GM18519 (cell line): ENCODE measurements around the gene RGS19.

ENCODE experiments used
- ATAC-seq: cut with Tn5 transposase; IDR thresholded peaks from one replicate; pipeline ENCODE4 v1.9.1; 2021; ENCODE audit warnings: mild to moderate bottlenecking, moderate library complexity; ENCODE audit not compliant: unreplicated experiment, low FRiP score

RGS19 gene

DNA sequence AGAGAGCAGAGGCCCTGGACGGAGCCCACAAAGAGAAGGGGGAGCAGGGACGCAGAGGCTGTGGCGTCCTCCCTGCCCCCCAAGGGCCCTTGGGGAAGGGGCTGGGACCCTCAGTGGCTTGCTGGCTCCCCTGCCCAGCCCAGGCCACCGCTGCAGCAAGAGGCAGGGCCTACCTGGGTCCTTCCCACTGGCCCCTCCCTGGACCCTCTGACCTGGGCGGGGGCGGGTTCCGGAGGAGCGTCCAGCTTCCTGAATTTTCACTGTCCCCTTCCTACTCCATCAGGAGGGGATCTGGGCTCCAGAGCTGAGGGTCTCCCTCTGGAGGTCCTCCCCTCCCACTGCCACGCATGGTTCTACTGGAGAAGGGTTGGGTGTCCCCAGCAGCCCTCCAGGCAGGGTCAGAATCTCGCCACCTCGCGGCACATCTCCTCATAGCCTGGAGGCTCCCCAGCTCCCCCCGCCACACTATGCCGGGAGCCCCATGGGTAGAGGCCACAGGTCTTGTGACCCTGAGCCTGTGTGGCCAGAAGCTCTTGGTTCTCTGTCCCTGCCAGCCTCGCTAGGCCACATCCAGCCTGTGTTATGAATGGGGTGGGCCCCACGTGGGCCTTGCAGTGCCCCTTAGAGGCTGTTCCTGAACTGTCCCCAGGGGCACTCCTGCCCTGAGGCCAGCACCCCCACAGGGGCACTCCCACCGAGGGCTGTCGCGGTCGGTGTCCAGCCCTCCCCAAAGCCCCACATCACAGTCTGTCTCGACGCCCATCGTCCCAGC lies 28.9 kb downstream of the RGS19 start:
- ATAC-seq: no peak

DNA sequence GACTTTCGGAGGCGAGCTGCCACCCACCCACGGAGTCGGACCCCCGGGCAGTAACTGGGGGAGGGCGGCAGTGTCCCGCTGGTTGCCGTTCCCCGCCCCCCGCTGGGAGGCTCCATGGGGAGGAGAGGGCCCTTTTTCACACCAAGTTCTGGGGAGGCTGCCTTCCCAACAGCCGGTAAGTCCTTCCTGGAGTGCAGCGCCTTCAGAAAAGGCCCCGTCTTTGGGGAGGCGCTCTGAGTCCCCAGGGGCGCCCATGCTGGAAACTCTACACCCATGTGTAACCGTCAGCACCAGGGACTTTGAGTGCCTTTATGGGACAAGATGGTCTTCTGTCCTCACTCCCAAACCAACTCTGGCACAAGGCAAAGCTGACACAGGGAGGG lies 29.4 kb downstream of the RGS19 start:
- ATAC-seq: no peak

DNA sequence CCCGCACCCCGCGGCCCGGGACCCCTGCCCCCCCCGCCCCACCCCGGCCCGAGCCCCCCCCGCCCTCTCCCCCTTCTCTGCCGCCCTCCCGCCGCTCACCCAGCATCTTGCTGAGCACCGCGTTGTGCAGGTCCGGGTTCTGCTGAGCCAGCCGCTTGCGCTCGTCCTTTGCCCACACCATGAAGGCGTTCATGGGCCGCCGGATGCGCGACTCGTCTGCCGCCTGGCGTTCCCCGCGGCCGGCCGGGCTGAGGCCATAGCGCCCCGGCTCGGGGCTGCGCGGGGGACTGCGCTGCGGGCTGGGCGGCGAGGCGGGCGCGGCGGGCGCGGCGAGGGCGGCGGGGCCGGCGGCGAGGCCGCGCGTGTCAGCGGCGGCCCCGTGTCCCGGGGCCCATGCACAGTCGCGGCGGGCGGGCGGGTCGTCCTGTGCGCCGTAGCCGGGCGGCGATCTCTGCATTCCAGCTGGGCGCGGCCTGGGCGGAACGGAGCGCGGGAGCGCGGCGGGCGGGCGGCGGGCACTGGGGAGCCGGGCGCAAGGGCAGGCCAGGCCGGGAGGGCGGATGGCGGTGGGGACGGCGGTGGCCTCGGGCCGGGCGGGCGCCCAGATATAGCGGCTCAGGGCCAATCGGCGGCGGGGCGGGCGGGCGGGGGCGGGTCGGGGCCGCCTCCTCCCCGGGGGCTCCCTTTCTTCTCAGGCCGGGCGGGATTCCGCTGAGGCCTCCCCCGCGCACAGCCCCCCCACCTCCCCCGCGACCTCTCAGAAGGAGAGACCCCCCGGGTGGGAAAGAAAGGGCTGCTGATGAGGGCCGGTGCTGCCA lies 30.0 kb downstream of the RGS19 start, which contains the start of gene SOX18:
TSS of gene SOX18 (minus strand) at position 580 of the 818 bp plus-strand sequence. CDS start at position 457, 123 bp downstream.
- no peak for ATAC-seq

DNA sequence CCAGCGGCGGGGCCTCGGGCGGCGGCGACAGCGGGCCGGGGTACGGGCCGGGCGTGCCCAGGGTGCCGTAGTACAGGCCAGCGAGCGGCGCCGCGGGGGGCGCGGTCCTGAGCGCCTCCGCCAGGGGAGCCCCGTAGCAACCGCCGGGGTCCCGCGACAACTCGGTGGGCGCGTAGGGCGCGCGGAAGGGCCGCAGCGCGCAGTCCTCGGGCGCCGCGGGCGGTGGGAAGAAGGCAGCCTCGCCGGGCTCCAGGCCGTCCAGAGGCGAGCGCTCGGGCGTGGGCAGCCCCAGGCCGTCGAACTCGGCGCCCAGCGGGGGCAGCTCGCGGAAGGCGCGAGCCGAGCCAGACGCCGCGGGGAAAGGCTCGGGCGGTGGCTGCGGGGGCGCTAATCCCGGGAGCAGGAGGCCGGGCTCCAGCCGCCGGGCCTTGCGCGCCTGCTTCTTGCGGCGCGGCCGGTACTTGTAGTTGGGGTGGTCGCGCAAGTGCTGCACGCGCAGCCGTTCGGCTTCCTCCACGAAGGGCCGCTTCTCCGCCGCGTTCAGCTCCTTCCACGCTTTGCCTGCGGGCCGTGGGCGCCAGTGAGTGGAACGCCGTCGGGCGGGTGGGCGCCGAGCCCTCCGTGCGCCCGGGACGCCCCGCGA lies 30.8 kb downstream of the RGS19 start:
- no peak for ATAC-seq

DNA sequence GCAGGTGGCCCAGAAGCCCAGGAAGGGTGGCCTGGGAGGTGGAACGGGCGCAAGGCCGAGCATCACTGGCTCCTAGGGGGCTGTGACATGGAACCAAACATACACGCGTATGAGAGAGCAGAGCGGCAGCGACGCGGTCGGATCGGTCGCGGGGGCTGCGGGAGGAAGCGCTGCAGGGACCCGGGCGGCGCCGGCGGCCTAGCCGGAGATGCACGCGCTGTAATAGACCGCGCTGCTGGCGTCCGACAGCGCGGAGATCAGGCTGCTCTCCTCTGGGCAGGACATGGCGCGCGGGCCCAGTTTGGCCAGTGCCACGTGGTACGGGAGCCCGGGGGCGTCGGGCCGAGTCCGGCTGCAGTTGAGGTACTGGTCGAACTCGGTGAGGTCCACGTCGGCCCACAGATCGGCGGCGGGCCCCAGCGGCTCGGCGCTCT lies 31.3 kb downstream of the RGS19 start:
- ATAC-seq: no peak

DNA sequence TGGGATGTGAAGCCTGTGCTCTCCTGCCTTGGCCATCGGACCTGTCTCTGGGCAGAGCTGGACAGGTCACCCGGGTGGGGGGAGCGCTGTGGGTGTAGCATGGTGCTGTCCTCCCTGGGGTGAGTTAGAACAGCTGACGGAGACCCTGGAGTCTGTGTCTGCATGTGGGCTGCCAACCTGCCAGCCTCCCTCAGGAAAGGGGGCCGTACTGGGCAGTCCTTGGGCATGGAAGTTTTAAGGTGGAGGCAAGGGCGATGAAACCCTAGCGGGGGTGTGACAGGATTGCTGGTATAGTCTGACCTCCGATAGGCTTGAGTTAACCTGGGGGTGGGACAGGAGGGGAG lies 32.3 kb downstream of the RGS19 start:
- no peak for ATAC-seq

DNA sequence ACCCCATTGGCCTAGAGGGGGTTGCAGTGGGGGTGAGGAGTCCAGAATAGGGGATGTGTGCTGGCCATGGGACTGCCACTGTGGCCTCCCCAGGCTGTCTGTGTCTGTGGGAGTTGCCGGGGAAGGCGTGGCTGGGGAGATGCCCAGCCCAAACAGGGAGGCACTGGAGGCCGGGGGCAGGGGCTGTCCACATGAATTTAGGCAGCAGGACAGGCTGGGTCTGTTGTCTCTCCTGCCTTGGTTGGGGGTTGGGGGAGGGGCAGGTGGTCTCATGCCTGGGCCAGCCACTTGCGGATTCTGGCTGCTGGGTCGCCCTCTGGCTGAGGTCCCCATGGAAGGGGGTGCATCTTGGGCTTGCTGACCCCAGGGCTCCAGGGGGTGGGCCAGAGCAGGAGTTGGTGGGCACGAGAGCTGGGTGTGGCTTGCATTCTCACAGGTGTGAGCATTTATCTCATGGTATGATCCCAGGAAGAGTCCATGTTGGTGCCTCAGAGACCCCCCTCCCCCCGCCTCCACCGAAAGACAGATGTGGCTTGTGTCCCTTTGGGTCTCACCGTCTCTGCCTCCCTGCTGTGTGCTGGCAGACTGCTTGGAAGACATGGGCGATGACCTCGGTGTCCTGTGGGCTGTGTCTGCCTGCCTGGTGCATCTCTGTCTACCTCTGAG lies 33.8 kb downstream of the RGS19 start:
- ATAC-seq: no peak

DNA sequence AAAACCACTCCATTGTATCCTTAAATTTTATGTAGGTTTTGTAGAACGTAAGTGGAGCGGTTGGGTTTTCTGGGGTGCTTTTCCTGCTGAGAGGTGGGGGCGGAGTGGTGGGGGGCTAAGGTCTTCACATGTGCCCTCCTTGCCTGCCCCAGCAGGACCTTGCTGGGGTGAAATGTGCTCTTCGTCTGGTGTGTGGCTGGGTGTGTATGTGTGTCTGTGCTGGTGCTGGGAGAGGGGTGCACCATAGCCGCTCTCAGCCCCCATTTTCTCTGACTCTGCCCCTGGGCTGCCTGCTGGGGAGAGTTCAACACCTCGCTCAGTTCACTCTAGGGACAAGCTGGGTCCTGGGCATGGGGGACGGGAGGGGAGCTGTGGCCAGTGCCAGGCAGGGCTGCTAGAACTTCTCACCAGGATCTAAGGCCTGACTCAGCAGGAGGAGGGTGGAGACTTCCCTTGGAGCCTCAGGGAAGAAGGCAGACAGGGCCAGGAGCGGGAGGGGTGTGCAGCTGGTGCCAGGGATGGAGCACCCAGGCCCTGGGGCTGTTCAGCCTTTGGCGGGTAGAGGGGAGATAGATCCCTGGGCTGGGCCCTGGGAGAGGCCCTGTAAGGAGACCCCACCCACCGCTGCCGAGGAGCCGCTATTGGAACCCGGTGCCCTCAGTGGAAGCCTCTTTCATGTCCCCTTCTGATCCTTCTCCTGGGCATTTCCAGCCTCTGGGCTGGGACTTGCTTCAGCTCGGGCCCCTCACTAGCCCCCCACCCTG lies 34.7 kb downstream of the RGS19 start:
- no peak for ATAC-seq

DNA sequence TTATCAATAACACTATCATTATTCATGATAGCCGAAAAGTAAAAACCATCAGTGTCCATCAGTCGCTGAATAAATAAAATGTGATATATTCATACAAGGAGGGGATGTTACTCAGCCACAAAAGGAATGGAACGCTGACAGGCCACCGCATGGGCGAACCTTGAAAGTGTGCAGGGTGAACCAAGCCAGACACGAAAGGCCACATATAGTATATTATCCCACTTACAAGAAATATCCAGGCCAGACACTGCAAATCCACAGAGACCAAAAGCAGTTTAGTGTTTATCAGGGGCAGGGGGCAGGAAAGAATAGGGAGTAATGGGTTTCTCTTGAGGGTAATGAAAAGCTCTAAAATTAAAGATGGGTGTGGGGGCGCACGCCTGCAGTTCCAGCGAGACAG lies 35.5 kb downstream of the RGS19 start:
- ATAC-seq: no peak

DNA sequence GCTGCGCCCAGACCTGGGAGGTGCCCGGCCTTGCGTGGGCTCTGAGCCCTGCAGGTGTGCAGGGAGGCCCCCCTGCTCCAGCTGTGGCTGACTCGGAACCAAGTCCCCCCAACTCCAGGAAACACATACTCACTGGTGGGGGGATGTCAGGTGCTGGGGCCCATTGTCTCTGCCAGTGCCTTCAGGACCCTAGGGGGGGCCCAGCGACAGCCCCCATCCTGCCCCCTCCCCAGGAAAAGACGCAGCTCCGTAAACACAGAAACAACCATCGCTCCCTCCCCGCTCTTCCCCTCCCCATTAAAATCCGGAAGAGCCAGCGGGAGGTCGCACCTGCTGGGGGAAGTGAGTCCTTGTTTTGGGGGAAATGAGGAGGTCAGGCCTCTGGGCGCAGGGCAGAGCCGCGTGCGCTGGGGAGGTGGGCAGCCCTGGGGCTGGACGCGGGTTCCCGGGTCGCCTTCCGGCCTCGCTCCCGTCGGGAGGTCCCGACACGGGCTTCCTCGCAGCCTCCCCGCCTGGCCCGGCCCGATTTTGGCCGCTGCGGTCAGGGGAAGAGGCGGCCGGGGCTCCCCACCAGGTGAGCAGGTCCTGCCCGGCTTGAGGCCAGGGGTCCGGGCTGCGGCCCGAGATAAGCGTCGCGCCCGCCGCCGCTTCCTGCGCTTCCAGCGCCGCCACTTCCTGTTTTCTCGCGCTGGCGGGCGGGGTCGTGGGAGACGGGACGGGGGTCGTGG lies 37.1 kb downstream of the RGS19 start:
- ATAC-seq: no peak

DNA sequence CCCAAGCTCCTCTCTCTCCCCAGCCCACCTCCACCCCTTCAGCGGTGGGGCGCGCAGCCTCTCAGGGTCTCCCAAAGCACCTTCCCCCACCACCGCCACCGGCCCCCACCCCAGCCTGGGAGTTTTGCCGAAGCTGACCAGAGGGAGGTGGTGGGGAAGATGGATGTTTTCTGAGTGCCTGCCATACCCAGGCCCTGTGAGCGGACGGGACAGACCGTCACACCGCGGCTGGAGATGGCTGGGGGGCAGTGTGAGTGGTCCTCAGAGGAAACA lies 37.6 kb downstream of the RGS19 start:
- ATAC-seq: no peak

DNA sequence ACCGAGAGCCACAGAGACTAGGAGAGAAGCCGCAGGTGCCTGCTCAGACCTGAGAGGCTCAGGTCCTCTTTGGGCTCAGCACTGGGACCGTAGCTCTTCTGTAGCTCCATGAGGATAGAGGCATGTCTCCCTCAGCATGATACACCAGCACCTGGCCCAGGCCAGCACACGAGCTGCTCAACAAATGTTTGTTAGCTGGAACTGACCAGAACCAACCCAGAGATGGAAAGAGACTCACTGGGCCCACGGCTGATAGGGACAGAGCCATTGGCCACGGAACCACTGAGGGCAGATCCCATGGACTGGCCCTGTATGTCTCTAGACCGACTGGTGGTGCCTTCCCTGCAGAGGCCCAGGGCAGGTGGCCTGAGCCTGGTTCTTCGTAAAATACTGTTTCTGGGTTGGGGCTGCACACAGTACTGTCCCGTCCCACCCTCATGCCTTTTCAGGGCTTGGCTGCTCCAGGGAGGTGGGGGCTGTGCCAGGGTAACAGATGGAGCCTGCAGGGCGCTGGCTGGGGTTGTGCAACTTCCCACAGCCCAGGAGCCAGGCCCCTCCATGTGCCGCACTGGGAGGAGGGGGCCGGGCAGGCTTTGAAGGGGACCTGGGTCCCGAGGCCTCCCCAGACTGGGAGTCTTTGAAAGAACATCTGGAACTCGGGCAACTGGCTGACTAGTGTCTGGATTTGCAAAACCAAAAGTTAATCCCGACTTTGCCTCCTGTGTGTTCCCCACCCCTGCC lies 38.1 kb downstream of the RGS19 start:
- no peak for ATAC-seq

DNA sequence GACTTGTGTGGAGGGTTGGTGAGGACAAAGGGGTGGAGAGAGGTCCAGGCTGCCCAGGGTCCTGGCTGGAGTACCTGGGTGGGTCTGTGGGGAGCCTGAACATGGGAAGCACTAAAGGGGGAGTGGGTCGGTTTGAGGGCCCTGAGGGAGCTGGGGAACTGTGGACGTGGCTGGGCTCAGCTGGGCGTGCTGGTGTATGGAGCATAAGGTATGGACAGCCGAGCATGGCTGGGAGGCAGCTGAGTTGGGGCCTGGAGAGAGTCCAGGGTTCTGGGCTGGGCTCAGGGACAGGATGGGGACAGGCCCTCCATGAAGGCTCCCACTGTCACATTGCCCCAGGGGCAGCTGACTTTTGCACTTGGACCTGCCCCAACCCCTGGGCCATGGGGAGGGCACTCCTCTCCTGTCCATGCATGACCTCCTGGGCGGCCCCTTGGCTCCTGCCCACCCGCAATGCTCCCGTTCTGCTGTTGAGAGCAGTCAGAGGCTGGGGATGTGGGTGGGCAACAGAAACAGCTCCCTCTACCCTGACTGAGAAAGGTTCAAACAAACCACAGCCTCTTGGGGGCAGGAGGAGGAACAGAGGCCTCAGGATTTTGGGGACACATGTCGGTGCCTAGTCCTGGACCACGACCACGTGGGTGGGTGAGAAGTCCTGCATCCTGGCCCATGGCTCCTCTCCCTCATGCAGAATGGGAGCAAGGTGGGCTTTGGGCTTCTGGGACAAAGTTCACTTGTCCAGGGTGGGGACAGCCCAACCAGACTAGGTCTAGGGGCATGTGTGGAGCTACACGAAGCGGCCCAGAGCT lies 38.9 kb downstream of the RGS19 start:
- ATAC-seq: no peak

DNA sequence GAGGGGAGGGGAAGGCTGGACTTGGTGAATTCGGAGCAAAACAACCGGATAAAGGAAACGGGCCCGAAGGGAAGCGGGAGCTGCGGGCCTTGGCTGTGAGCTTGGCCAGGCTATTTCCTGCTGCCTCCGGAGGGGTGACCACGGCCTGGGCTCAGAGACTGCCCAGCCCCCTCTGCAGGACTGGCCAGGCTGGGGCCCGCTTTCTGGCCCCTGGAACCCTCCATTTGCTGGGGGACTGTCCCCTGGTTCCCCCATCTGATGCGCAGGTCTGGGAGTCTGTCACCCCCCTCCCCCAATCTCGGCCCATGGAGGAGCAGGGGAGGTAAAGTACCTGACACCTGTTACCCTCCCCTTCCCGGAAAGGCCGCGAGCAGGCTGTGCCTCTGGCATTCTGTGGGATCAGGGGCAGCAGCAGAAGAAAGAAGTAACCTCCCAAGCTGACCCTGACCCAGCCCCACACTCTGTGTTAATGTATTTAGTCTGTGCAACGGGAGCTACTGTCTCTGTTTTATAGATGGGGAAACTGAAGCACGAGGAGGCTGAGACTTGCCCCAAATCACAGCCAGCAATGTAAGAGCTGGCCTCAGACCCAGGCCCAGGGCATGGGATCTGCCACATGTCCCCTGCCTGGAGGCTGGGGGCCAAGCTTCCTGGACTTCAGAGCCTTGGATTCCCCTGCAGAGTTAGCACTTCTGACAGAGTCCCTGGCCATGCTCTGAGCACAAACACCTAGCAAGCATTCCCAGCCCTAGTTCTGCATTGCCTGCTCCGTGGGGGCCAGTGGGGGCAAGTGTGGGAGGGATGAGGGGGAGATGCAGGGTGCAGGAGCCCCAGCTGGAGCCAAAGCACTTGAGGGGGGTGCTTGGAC lies 39.8 kb downstream of the RGS19 start:
- no peak for ATAC-seq

DNA sequence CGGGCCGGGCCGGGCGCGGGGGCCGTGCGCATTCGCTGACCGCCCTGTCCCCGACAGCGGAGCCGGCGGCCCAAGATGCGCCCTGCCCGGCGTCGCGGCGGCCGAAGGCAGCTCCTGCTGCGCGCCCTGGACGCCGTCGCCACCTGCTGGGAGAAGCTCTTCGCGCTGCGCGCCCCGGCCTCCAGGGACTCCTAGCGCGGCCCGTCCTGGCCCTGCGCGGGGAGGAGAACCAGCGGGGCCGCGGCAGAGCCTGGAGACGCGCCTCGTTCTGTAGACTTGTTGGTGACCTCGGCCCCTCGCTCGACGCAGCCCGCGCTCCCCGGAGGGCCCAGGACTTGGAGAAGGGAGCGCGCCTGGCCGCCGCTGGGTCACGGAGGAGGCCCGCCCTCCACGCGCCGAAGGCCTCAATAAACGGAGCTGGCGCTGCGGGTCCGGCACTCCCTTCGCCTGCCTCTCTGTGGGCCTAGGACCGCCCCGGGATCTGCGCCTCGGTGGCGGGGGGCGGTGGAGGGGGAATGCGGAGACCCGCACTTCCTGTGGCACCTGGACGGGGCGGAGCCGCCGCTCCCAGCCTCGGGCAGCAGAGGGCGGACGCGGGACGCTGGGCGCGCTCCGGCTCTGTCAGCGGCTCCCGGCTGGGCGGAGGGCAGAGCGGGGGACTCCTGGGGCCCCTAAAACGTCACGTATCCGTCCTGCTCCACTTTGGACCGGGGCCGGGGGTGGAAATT lies 40.6 kb downstream of the RGS19 start:
- ATAC-seq: no peak

DNA sequence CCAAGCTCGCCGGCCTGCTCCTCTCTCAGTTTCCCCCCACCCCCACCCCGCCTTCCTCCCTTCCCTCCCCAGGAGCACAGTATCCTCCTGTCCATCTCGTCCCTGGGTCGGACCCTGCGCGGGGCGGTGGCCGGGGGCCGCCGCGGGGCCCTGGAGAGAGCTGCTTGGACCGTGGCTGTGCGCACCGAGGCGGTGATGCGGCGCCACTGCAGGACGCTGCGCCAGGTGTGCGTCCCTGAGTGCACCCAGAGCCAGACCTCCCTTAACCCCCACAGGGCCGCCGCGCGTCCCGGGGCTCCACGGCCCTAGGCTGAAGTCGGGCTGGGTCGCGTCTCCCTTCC lies 41.1 kb downstream of the RGS19 start:
- no peak for ATAC-seq
